Measurements from ENCODE around the gene PRIM1.
A peak's percentile ranks its signal among the peaks of the same experiment; 100 is the strongest.
"Not testable (repeated sequence)": the region's sequence is repeated elsewhere in the genome, so short reads cannot be mapped to it uniquely, and the experiment has no call there.

The PRIM1 gene

DNA sequence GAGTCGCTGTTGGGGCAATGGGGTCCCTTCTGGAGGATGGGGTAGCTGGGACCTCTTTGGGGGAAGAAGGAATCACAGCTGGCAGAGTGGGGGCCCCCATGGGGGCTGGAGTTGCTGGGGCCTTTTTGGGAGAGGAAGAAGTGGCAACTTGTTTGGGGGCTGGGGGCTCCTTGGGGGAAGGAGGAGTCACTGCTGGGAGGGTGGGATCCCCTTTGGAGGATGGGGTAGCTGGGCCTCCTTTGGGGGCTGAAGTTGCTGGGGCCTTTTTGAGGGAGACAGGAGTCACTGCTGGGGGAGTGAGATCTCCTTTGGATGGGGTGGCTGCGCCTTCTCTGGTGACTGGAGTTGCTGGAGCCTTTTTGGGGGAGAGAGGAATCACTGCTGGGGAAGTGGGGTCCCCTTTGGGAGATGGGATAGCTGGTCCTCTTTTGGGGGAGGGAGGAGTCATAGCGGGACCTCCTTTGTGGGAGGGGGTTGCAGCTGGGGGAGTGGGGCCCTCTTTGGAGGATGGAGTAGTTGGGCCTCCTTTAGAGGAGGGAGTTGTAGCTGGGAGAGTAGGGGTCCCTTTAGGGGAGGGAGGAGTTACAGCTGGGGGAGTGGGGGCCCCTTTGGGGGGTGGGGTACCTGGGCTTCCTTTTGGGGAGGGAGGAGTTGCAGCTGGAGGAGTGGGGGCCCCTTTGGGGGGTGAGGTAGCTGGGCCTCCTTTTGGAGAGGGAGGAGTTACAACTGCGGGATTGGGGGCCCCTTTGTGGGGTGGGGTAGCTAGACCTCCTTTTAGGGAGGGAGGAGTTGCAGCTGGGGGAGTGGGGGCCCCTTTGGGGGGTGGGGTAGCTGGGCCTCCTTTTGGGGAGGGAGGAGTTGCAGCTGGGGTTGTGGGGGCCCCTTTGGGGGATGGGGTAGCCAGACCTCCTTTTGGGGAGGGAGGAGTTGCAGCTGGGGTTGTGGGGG, 34.9 kb downstream of the PRIM1 start:
- no peak for DNase-seq (ENCODE audit: low spot score)

DNA sequence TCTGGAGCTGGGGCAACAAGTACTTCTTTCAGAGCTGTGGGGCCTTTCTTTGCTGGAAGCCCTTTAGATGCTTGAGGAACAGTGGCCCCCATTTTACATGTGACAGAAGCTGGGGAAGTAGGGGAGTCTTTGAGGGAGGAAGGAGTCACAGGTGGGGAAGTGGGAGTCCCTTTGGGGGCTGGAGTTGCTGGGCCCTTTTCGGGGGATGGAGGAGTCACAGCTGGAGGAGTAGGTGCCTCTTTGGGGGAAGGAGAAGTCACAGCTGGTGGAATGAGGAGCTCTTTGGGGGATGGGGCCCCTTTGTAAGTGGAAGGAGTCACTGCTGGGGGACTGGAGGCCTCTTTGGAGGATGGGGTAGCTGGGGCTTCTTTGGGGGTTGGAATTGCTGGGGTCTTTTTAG, 35.7 kb downstream of the PRIM1 start:
- DNase-seq (ENCODE audit: low spot score): no peak

DNA sequence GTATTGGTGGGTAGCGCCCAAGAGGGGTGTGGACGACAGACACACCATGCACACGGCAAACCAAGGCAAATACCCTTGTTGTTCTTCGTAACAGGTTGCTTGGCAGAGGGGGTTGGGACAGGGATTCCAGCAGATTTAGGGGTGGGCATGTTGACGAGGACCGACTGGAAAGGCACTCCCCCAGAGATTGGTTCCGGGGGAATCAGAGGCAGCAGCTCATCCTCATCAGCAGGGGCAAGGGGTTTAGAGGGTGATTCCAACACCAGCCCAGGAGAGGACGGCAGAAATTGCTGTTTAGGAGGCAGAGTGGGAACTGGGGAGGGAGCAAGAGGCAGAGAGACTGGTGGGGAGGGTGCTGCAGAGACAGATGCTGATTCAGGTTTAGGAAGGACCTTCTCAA, 36.3 kb downstream of the PRIM1 start:
- DNase-seq (ENCODE audit: low spot score): no peak

DNA sequence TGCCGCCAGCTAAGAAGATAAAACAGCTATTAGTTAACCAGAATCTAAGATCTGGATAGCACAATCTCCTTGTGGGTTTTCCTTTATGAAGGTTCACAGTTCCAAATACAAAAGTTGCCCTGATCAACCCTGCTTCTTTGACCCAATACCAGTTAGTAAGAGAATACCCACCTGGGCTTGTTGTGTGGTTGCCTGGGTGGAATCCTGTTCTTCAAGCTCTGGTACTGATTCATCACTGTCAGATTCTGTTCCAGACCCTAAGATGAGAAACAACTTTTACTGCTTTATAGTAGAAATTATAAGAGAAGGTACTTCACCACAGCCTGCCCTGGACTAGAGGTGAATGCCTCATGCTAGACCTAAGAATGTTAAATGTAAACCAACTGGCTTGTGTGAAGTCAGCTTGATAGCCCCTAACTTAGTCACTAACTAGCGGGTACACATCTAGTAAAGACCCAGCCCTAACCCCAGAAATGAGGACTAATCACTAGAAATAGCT, 37.6 kb downstream of the PRIM1 start:
- no peak for DNase-seq (ENCODE audit: low spot score)

DNA sequence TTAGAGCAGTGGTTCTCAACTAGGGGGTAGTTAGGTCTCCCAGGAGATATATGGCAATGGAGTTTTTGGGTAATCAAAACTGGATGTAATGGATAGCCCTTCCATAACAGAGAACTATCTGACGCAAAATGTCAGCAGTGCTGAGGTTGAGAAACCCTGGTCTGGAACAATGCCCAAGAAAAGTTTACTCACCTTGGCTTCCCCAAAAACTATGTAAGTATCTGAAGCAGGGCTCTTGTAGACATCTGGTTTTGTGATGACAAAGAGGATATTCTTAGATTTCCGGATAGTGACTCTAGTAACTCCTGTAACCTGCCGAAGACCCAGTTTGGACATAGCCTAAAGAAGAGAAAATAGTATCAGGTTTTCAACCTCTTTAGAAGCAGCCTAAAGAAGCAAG, 38.8 kb downstream of the PRIM1 start:
- DNase-seq (ENCODE audit: low spot score): no peak

DNA sequence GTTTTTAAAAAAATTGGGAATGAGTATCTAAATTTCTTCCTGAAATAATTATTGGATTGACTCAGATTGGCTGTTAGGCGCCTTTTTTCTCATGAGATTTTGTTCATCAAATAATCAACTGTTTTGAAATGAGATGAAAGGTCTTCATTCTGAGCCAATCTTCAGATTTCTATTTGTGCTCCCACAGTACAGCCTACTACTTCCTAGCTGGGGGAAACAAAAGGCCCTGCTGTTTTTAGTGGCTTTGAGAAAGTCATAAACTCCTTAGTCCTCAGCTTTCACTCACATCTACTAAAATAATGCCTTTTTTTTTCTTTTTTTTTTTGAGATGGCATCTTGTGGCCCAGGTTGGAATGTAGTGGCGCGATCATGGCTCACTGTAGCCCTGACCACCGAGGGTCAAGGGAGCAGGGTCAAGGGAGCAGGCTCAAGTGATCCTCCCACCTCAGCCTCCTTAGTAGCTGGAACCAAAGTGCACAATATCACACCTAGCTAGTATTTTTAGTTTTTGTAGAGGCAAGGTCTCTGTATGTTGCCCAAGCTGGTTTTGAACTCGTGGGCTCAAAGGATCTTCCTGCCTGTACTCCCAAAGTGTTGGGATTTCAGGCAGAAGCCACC, 42.3 kb downstream of the PRIM1 start:
- DNase-seq (ENCODE audit: low spot score): no peak

DNA sequence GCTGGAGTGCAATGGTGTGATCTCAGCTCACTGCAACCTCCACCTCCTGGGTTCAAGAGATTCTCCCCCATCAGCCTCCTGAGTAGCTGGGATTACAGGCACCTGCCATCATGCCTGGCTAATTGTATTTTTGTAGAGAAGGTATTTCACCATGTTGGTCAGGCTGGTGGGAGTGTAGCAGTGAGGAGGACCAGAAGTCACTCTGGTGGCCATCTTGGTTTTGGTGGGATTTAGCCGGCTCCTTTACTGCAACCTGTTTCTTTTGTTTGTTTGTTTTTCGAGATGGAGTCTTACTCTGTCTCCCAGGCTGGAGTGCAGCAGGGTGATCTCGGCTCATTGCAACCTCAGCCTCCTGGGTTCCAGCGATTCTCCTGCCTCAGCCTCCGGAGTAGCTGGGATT, 47.6 kb downstream of the PRIM1 start:
- DNase-seq (ENCODE audit: low spot score): not testable (repeated sequence)

DNA sequence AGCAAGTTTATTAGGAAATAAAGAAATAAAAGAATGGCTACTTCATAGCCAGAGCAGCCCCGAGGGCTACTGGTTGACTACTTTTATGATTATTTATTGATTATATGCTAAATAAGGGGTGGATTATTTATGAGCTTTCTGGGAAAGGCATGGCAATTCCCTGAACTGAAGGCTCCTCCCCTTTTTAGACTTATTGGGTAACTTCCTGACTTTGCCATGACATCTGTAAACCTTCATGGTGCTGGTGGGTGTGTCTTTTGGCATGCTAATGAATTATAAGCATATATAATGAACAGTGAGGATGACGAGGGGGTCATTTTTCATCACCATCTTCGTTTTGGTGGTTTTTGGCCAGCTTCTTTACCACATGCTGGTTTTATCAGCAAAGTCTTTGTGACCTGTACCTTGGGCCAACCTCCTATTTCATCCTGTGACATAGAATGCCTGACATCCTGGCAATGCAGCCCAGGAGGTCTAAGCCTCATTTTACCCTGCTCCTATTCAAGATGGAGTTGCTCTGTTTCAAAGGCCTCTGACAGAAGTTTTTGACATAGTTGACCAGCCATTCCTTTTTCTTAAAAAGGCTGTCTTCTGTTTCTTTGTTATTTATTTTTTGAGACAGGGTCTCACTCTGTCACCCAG, 53.0 kb downstream of the PRIM1 start:
- no peak for DNase-seq (ENCODE audit: low spot score)

DNA sequence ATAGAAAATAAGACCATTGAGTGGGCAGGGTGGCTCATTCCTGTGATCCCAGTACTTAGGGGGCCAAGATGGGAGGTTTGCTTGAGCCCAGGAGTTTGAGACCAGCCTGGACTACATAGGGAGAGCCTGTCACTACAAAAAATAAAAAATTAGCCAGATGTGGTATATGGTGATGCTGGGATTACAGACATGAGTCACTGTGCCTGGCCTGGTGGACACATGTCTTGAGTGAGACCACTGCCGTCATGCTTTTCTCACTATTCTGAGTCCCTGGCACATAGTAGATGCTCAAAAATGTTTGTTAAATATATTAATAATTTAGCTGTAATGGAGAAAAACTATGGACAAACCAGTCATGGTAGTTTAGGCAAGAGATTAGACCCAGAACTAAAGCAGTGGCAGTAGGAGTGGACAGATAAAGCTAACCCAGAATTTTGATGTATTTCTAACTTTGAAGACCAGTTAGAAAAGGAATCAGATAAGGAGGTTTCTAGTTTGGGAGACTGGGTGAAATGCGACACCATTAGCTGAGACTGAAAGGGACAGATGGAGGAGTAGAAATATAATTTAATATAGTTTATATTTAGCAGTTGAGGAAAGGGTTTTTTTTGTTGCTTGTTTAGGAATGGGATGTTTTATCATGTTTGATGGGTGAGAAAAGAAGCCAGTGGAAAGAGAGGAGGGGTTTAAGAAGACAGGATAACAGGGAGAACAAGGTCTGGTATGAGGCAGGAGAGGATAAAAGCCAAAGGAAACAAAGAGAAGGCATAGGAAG, 56.6 kb downstream of the PRIM1 start:
- no peak for DNase-seq (ENCODE audit: low spot score)

DNA sequence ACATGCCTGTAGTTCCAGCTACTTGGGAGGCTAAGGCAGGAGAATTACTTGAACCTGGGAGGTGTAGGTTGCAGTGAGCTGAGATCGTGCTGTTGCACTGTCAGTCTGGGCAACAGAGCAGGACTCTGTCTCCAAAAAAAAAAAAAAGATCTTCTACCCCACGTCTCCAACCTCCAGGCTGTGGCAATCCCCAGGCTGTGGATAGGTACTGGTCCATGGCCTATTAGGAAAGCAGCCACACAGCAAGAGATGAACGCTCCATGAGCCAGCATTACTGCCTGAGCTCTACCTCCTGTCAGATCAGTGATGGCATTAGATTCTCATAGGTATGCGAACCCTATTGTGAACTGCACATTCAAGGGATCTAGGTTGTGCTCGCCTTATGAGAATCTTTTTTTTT, 58.0 kb downstream of the PRIM1 start:
- DNase-seq (ENCODE audit: low spot score): no peak

DNA sequence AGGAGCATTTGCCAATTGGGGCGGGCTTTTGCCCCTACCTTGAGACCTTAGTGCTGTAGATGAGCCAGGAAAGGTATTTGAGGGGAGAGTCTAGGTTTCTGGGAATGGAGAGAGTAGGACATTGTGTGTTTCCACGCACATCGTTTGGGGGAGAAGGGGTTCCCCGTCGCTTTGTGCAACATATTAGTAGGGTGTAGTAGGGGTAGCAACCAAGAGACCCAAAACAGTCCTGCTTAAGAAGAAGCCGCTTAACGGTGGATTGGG, 63.3 kb downstream of the PRIM1 start:
- DNase-seq (ENCODE audit: low spot score): no peak

DNA sequence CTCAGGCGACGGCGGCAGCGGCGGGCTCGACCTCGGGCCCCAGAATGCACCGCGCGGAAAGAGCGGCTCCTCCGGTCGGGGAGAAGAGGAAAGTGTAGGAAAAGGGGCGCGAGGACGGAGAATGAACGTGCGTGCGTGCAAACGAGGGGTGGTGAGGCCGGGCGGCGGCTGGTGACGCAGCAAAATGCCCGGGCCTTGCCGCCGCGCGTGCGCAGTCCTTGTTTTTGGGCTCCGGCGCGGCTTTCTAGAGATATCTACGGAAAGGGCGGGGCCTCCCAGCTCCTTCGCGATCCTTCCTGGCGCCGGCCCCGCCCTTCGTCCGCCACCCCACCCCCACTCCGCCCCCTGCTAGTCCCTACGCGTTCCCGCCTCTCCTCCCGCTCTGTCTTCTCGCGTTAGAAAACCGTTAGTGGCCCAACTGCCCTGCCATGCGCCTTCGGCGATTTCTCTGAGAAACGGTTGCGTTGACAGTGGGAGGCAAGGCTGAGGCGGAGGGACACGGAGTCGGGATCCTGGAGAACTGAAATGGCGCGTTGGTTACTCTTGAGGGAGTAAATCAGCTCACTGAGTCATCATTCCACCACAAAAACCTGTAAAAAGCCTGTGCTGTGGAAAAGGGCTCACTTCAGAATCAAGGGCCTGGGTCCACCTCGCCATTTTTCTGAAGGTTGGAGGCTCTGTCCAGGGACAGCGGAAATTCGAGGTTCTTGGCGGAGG, 63.8 kb downstream of the PRIM1 start, which contains the start of gene PTGES3:
Gene PTGES3, minus strand, starts transcription at position 156 of the 717 bp plus-strand sequence. CDS start 285 bp downstream, outside the sequence.
- peak; percentile 98 for DNase-seq (ENCODE audit: low spot score)

DNA sequence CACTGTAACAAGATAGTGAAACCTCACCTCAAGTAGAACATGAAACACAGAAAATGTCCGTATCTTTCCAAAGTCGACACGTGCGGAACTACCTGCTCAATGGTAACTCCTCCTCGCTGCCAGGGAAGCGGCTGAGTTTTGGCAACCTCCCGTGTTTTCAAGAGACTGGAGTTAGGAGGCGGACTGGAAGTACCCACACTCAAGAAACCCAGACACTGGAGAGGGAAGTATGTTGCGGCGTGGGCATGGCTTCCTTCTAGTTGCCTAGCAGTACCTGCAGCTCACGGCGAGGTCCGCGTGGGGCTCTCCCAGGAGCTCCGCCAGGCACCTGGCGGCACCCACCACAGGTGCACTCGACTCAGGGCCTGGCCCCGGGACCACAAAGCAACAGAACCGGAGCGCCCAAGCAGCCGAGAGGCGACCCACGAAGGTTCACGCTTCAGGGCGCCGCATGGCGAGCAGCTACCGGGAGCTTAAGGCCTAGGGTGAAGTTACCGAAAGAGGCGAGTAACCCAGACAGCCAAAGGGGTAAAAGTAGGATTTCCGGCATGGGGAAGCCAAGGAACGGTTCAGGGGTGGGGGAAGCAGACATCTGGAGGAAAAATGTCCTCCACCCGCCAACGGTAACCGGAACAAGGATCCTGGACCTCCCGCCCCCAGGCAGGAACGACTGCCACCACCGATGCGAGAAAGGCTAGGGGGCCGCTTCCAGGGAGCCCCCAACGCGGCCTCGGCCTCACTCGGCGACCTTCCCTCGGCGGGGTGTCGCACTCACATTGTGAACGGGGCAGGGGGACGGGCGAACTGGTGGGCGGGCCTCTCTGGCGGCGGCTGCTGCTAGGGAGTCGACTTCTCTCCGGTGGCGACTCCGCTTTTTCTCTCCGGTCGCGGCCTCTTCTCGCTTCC, 64.6 kb downstream of the PRIM1 start:
- DNase-seq (ENCODE audit: low spot score): peak; percentile 51

DNA sequence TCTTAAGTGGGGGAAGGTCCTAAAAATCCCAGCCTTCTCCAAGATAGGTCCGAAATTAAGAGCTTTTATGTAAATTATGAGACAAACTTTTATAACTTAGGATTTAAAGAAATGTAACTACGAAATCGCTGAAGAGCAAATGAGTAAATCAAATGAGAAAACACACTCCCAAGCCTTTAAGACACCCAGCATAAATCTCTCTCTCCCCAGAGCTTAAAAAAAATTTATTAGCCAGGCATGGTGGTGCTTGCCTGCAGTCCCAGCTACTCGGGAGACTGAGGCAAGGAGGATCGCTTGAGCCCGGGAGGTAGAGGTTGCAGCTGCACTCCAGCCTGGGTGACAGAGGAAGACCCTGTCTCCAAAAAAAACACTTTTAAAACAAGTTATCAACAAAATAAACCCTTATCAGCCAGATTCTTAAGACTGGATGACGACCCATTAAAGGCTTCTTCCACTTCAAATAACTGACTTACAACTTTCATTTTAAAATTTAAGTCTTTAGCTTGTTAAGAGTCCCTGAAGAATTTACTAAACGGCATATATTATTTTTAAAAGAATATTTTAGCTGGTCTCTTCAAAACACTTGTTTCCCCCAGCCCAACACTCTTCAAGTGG, 67.3 kb downstream of the PRIM1 start:
- no peak for DNase-seq (ENCODE audit: low spot score)

DNA sequence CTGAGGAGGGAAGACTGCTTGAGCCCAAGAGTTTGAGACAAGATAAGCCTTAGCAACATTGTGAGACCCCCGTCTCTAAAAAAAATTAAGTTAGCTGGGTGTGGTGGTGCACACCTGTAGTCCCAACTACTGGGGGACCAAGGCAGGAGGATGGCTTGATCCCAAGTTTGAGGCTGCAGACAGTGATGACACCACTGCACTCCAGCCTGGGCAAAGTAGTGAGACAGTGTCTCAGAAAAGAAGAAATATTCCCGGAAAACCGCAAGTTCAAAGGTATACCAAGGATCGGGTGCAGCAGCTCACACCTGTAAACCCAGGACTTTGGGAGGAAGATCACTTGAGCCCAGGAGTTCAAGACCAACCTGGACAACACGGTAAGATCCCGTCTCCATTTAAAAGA, 69.8 kb downstream of the PRIM1 start:
- DNase-seq (ENCODE audit: low spot score): no peak
